NCI-H2107 treated with DMSO at 0.1 percent for 48 hours (cell line): ENCODE data around the gene IDUA.
"Not testable (repeated sequence)": the region's sequence is repeated elsewhere in the genome, so short reads cannot be mapped to it uniquely, and the experiment has no call there.

Source experiments
- DNase-seq: peaks from one replicate; lab custom pipeline; 2025; ENCODE audit not compliant: unreplicated experiment; lab: John Stamatoyannopoulos, UW

Gene IDUA

DNA sequence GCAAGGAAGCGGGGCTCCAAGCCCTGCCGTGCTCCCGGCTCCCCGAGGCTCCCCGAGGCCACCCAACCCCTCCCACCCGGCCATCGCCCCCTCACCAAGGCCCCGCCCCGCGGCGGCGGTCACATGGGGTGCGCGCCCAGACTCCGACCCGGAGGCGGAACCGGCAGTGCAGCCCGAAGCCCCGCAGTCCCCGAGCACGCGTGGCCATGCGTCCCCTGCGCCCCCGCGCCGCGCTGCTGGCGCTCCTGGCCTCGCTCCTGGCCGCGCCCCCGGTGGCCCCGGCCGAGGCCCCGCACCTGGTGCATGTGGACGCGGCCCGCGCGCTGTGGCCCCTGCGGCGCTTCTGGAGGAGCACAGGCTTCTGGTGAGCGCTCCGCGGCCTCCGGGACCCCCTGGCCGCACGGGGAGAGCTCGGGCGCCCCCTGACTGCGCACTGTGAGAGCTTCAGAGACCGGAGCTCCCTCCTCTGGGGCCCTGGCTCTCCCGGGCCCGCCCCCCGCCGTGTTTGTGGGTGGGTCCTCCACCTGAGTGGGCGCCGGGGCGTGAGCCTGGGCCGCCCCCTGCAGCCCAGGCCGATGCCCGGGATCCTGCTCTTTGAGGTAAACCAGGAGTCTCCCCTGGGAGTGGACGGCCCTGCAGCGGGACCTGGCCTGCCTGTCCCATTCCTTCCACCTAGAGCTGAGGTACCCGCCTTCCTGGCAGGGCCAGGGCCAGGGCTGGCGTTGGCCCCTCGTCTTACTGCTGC, at the start of gene IDUA:
Gene IDUA, plus strand, starts transcription at position 166 of the 745 bp plus-strand sequence. Its CDS starts 41 bp downstream, at position 207.
- no peak for DNase-seq

DNA sequence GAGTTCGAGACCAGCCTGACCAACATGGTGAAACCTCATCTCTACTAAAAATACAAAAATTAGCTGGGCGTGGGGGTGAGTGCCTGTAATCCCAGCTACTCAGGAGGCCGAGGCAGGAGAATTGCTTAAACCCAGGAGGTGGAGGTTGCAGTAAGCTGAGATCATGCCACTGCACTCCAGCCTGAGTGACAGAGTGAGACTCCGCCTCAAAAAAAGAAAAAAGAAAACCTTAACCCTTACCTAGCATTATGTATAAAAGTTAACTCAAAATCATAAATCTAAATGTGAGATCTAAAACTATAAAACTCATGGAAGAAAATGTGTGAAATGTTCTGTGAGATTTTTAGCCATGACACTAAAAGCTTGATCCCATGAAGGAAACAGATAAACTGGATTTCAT, 47.3 kb upstream of the IDUA start:
- DNase-seq, result not testable (repeated sequence)

DNA sequence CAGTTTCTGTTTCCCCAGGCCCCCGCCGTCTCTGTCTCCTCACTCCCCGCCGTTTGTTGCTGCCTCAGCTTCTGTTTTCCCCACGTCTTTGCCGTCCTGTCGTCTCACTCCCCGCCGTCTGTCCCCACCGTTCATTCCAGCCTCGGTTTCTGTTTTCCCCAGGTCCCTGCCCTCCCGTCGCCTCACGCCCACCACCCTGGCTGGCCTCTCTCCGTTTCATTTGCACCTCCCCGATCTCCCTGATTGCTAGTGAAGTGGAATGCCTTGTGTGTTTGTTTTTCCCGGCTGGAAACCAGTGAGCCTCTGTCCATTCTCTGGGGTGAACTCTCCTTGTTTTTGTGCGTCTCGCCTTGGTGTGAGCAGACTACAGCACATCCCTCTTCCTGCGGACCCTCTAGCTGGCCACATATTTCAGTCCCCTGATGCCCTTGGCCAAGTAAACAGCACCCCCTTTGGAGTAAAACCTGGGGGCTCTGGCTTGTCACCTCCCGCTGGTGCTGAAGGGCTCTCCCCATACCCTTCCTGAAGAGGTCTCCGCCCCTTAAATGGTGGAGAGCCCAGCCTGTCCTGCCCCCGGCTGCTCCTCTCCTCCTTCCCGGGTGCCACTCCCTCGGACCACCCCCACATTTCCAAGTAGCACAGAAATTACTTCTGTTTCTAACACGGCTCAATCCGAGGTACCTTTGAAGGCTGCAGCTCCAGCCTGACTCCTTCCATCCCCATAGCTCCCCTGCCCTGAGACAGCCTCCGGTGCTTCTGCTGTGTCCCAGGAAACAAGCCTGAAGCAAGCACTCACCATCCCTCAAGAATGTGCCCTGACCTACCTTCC, 41.4 kb upstream of the IDUA start:
- DNase-seq, result no peak

DNA sequence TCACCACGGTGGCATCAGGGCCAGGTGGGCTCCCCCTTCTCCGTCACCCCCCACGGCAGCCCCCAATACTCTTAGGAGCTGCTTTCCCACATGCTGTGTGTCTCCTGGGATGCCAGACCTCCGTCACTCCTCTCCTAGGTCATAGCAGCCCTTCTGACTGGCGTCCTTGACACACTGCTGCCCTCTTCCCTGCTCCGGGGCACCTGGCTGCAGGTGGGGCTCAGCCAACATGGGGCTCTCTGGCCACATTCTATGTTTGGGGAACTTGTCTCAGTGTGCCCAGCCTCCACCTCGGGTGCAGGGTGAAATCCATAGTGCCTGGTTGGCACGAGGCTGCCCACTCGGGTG, 40.8 kb upstream of the IDUA start:
- DNase-seq, result no peak

DNA sequence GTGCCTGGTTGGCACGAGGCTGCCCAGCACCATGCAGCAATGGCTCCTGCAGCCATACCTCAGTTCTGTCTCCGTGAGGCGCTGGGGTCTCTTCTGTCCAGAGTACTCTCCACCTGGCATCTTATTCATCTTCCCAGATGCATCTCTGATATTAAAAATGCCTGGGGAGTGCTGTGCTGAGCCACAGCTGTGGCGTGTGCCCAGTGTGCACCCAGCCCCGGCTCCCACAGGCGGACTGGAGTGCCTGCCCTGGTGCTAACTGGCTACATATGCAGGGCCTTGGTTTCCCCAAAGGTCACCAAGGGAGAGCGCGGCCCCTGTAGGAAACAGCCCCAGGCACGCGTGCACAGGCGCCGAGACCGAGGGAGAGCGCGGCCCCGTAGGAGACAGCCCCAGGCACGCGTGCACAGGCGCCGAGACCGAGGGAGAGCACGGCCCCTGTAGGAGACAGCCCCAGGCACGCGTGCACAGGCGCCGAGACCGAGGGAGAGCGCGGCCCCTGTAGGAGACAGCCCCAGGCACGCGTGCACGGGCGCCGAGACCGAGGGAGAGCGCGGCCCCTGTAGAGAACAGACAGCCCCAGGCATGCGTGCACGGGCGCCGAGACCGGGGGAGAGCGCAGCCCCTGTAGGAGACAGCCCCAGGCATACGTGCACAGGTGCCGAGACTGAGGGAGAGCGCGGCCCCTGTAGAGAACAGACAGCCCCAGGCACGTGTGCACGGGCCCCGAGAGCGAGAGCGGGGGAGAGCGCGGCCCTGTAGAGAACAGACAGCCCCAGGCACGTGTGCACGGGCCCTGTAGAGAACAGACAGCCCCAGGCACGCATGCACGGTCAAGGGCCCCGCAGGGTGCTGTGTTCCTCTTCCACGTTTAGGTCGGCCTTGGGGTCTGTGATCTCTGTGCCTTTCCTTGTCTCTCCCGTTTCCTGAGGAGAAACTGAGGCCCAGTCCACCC, 40.0 kb upstream of the IDUA start:
- DNase-seq, result no peak

DNA sequence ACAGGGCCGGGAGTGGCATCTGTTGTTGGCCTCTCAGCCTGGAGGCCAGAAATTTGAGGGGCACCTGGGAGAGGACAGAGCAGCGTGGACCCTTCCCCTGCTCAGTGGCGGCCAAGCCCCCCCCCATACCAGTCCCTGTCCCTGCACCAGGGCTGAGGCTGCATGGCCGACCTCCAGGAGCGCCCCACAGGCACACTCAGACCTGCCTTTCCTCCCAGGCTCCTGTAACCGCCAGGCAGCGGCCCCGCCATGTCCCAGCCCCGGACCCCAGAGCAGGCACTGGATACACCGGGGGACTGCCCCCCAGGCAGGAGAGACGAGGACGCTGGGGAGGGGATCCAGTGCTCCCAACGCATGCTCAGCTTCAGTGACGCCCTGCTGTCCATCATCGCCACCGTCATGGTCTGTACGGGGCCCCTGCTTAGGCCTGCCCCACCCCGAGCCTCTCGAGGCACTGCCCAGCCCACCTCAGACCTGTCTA, 39.3 kb upstream of the IDUA start:
- DNase-seq, result no peak

DNA sequence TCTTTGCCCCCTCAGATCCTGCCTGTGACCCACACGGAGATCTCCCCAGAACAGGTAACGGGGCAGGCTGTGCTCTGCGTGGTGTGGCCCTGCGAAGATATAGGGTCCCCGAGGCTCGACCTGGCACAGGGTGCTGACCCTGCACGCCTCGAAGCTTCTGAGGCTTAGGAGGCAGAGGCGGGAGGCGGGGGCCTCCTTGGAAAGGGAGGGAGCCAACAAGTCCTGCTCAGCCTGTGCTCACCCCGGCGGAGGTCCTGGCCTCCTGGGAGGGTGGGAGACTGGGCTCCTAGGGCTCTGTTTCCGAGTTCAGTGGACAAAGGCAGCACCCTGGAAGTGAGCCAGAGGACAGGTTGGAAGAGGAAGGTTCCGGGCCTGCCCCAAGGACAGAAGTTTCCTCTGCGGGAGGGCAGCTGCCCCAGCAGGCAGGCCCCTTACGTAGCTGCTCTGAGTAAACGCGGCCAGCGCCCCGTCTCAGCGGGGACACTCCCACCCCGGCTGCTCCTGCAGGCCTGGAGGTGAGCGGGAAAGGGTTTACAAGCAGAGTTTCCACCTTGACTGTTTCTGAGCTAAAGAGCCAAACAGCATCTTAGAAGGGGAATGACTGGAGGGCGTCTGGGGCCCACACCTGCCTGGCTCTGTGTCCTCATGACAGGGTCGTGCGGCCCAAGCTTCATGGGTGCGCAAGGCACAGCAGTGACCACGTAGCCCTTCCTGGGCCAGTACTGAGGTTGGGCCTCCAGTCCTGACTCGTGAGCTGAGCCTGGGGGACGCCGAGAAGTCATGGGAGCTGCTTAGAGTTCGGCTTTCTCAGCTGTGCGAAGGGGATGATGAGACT, 38.5 kb upstream of the IDUA start:
- DNase-seq, result no peak

DNA sequence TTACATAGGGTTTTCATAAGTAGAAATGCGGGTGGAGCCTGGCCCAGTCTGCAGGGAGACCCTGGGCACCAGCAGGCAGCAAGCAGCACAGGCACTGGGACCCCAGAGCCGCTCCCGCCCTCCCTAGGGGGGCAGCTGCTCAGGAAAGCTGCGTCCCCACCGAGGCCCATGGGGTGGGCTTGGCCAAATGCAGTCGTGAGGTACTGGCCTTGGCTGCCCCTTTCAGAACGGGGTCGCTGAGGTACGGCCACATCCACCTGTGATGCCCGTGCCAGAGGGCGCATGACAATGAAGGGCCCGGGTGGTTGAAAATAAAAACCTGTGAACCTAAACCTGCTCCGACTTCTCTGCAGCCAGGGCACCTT, 37.9 kb upstream of the IDUA start:
- no peak for DNase-seq

DNA sequence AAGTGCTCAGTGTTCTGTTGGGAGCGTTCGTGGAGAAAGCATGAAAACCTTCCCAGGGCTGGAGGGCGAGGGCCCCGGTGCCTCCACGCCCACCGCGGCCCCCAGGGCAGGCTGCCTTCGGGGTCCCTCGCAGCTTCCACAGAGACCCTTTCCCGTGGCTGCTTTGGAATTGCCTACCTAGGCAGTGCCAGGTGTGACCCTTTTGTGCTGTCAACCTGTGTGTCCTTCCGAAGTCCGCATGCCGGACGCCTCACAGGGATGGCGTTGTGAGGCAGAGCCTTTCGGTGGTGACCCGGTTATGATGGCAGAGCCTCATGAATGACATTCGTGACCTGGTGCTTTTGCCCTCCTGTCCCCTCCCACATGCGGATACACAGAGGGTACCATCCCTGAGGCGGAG, 37.2 kb upstream of the IDUA start:
- DNase-seq, result no peak

DNA sequence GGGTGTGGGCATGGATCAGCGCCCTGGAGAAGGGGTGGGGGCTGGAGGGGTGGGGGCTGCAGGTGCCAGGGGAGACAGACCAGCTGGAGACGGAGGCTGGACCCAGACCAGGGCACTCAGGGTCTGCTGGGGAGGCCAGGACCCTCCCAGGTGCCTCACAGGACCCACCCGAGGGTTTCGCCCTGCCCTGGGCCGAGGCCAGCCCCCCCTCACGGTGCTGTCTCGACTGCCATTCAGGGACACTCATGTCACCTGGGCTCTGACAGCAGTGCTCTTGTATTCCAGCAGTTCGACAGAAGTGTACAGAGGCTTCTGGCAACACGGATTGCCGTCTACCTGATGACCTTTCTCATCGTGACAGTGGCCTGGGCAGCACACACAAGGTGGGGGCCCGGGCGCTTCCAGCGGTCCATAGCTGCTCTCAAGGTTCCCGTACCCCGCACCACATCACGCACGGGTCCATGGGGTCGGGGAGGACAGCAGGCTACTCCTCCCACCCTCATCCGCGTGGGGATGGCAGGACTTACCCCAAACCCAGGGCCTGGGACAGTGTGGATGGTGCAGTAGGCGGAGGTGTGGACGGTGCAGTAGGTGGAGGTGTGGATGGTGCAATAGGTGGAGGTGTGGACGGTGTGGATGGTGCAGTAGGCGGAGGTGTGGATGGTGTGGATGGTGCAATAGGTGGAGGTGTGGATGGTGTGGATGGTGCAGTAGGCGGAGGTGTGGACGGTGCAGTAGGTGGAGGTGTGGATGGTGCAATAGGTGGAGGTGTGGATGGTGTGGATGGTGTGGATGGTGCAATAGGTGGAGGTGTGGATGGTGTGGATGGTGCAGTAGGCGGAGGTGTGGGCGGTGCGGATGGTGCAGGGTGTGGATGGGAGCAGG, 36.5 kb upstream of the IDUA start:
- DNase-seq, result no peak

DNA sequence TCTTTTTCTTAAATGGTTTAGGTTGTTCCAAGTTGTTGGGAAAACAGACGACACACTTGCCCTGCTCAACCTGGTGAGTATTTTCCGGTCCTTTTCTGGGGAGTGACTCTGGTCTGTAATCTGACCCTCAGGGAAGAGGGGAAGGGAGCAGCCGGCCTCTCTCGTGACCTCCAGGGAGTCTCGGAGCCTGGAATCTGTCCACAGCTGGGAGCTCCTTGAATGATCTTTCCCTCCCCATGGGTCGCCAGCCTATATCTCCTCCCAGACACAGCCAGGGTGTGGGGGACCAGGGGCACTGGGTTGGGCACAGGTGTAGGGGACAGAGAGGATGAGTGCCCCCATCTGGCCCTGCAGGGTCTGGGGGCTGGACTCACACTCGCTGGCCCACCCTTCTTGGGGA, 35.7 kb upstream of the IDUA start:
- DNase-seq, result no peak

DNA sequence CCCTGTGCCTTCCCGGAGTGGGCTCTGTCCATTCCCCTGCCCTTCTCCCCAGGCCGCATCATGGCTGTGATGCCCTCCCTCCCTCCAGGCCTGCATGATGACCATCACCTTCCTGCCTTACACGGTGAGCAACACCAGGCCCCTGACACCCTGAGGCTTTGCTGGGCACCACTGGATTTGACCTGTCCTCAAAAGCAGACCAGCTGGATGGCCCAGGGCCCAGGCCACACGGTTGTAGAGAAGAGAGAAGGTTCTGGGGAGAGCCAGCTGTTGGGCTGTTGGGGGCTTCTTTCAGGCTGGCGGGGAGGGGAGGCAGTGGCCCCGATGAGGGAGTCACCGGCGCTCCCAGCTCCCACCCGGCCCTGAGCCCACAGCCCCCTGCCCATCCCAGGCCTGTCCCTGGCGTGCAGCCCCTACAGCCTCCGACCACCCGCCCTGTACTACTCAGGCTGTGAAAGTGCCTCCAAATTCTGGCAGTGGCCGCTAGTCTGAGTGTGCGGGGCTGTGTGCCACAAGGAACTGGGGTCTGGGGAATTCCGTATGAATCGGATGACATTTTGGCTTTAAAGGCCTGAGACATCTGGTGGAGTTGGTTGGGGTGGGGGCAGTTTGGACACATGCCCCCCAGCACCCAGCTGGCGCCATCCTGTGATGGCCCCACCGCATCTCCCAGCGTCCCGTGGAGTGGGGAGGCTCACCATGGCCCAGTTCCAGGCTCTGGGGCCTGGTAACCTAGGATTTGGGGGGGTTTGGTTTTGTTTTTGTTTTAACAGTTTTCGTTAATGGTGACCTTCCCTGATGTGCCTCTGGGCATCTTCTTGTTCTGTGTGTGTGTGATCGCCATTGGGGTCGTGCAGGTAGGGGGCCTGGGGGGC, 35.0 kb upstream of the IDUA start:
- DNase-seq, result no peak

DNA sequence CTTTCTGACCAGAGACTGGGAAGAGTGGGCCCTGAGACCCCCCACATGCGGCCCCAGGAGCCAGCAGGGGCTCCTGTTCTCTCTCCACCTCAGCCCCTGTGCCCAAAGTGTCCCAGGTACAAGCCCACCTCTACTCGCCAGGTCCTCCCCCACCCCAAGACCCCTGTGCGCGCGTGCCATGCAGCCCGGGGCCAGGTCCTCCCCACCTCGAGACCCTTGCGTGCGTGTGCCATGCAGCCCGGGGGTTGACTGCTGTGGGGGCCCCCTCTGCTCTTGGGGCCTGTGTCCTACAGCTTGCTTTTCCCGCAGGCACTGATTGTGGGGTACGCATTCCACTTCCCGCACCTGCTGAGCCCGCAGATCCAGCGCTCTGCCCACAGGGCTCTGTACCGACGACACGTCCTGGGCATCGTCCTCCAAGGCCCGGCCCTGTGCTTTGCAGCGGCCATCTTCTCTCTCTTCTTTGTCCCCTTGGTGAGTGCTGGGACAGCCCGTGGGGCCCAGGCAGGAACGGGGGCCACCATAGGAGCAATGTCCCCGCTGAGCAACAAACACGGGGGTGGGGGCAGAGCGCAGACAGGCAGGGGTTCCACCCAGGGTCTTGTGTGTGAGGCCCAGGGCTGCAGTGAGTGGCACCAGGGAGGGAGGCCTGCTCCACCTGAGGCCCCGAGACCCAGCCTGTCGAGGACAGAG, 33.8 kb upstream of the IDUA start:
- DNase-seq, result no peak

DNA sequence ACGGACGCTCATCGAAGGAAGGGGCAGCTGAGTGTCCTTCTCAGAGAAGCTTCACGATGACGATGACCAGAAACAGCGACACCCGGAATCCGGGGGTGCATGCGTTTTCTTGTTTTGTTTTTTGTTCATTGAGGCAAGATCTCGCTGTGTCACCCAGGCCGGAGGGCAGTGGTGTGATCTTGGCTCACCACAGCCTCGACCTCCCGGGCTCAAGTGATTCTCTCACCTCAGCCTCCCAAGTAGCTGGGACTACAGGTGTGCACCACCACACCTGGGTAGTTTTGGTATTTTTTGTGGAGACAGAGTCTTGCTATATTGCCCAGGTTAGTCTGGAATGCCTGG, 33.3 kb upstream of the IDUA start:
- DNase-seq, result no peak

DNA sequence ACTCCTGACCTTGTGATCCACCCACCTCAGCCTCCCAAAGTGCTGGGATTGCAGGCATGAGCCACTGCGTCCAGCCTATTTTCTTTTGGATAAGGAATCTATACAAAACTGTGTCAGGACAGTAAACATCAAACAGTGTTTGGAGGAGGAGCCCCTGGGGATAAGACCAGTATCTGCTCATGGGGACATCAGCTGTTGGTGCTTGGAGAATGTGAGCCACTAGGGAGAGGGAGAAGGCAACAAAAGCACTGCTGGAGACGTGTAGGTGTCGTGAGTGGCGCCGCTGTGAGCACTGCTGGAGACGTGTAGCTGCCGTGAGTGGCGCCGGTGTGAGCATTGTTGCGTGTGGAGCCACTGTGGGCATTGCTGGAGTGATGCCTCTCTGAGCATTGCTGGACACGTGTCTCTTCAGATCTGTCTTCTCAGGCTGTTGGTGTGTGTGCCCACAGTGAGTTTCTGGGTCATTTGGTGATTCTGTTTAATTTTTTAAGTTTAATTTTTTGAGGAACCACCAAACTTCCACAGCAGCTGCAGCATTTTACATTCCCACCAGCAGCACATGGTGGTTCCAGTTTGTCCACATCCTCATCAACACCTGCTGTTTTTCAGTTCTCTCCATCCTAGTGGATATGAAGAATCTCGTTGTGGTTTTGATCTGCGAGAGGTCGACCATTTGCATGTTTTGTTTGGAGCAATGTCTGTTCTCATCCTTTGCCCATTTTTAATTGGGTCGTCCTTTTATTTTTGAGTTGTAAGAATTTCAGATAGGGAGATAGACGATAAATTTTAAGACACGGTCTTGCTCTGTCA, 32.4 kb upstream of the IDUA start:
- DNase-seq, result no peak

DNA sequence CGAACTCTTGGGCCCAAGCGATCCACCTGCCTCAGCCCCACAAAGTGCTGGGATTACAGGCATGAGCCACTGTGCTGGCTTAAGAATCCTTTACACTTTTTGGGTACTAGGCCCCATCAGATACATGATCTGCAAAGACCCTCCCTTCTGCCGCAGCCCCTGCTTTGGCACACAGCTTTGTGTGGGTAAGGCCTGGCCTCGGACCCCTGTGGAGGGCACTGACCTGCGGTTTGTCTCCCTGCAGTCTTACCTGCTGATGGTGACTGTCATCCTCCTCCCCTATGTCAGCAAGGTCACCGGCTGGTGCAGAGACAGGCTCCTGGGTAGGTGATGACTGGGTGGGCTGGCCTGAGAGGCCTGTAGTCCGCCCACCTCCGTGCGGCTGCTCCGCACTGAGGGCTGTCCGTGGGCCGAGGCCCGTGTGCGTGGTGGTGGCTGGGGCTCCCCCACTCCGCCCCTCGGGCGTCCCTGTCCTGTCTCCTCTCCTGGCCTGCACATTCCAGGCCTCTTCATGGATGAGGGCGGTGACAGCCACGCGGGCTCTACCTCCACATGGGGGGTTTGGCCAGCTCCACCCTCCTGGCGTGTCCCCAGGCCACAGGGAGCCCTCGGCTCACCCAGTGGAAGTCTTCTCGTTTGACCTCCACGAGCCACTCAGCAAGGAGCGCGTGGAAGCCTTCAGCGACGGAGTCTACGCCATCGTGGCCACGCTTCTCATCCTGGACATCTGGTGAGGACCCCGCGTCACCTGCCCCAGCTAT, 31.5 kb upstream of the IDUA start:
- no peak for DNase-seq
